Nephron progenitor cell (in vitro differentiated cells): ENCODE data around the gene LRRC4C.

Source experiments
- DNase-seq: peaks from one replicate; pipeline ENCODE4 v3.0.0; 2021
- H3K27ac Mint-ChIP-seq: 2 replicates; pipeline ENCODE4 v1.8.0; 2021; ENCODE audit warnings: mild to moderate bottlenecking, moderate library complexity, mixed read lengths
- H3K27me3 Mint-ChIP-seq: 2 replicates; pipeline ENCODE4 v1.8.0; 2021; ENCODE audit warnings: mild to moderate bottlenecking, low read depth, mixed read lengths; ENCODE audit not compliant: poor library complexity
- H3K36me3 Mint-ChIP-seq: 2 replicates; pipeline ENCODE4 v1.8.0; 2021; ENCODE audit warnings: low read depth, mixed read lengths
- H3K4me1 Mint-ChIP-seq: 2 replicates; pipeline ENCODE4 v1.8.0; 2021; ENCODE audit warnings: mixed read lengths
- H3K4me3 Mint-ChIP-seq: 2 replicates; pipeline ENCODE4 v1.8.0; 2021; ENCODE audit warnings: mild to moderate bottlenecking, moderate library complexity, mixed read lengths
- H3K9me3 Mint-ChIP-seq: 2 replicates; pipeline ENCODE4 v1.8.0; 2021; ENCODE audit warnings: mild to moderate bottlenecking, moderate library complexity, mixed read lengths
- TF ChIP-seq, protein P1 (sequence below): fragments of 200-600 bp; sonication (generic); IDR thresholded peaks from 2 replicates; pipeline ENCODE4 v1.5.0; 2021; ENCODE audit warnings: antibody characterized with exemption

Gene LRRC4C

DNA sequence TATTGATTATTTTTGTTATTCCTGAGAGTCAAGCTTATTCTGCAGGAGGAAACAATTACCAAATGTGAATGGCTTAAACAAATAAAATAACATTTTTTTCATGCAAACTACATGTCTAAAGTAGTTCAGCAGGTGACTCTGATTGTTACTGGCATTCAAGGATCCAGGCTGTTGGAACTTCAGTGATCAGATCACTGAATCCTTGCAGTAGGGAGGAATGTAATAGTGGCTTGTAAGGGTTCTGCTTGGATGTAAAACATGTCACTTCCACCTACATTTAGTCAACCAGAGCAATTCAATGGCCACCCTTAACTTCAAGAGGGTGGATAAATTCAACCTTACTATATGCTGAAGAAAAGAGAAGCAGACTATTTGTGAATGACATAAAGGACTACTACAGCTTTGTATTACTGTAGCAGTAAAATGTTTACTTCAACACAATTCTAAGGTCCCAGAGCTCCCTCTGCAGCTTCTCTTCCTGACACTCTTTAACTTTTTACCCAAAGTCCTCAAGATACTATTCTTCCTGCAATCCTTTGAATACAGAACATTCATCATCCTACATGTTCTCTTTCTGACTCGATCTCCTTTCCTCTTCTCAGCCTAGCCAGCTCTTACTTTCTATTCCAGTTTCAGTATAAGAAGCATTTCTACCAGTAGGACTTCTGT is 284.0 kb downstream of the LRRC4C start:
- Mint-ChIP-seq H3K27me3 (peaks cover 3% of the 10 kb centered on the region), H3K9me3 (no peaks in the 10 kb centered on the region), H3K4me3 (no peak overlapping the region), H3K36me3 (no peaks in the 10 kb centered on the region), H3K27ac (no peak overlapping the region), H3K4me1 (no peaks in the 10 kb centered on the region)
- TF ChIP-seq, protein P1, sequence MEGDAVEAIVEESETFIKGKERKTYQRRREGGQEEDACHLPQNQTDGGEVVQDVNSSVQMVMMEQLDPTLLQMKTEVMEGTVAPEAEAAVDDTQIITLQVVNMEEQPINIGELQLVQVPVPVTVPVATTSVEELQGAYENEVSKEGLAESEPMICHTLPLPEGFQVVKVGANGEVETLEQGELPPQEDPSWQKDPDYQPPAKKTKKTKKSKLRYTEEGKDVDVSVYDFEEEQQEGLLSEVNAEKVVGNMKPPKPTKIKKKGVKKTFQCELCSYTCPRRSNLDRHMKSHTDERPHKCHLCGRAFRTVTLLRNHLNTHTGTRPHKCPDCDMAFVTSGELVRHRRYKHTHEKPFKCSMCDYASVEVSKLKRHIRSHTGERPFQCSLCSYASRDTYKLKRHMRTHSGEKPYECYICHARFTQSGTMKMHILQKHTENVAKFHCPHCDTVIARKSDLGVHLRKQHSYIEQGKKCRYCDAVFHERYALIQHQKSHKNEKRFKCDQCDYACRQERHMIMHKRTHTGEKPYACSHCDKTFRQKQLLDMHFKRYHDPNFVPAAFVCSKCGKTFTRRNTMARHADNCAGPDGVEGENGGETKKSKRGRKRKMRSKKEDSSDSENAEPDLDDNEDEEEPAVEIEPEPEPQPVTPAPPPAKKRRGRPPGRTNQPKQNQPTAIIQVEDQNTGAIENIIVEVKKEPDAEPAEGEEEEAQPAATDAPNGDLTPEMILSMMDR, result no peak
- DNase-seq, result no peak

DNA sequence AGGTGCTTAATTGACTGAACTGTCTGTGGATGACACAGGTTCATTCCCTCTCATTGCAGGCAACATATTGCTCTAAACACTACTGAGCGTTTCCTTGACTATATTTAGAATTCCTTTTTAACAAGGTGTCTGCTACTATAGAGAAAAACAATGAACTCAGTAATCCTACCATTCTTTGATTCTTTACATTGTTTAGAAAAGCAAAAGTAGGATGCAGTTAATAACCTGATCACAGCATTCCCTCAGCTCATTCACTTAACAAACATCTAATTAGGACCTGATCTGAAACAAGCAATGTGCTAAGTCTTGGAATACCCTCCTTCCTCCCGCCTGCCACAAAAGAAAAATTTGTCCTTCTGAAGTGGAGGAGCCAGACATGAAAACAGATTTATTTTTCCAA is 313.1 kb downstream of the LRRC4C start:
- TF ChIP-seq, protein P1, result no peak

DNA sequence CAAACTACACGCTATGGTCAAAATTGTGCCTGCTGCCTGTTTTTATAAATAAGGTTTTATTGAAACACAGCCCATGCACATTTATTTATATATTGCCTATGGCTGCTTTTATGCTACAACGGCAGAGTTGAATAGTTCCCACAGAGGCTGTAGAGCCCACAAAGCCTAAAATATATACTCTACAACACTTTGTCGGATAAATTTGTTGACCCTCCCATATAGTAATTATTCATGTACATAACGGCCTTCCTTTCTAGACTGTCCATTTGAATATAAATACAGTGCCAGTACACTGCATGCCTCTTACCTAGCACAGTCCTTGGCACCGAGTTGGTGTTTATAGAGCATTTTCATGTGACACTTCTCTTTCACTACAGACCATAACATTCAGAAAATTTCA is 314.0 kb downstream of the LRRC4C start:
- Mint-ChIP-seq H3K4me1 (no peaks in the 10 kb centered on the region), H3K36me3 (no peaks in the 10 kb centered on the region), H3K4me3 (no peak overlapping the region), H3K9me3 (no peaks in the 10 kb centered on the region), H3K27ac (no peak overlapping the region), H3K27me3 (peaks cover 7% of the 10 kb centered on the region)
- no peak for DNase-seq
- TF ChIP-seq, protein P1, result no peak

More for the DNA sequence above, 313.1 kb downstream of the LRRC4C start:
- no peak for DNase-seq
- Mint-ChIP-seq H3K9me3 (no peaks in the 10 kb centered on the region), H3K36me3 (no peaks in the 10 kb centered on the region), H3K27me3 (peaks cover 7% of the 10 kb centered on the region), H3K4me1 (no peaks in the 10 kb centered on the region), H3K4me3 (no peak overlapping the region), H3K27ac (no peak overlapping the region)

DNA sequence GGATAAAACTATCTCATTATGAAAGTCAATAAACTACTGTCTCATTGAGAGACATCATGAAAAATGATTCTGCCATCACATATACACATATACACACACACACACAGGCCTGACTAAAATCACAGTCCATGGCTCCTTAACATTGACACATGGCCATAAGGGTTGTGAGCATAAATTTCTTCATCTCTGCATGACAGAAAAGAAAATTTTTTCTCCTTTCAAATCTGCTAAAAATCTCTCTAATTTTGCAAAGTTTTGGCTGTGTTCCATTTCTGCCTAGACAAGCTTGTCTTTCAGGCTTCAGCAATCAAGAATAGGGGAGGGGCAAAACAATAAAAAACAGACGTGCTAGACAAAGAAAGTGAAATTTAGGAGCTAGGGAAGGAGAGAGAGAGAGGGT is 324.5 kb downstream of the LRRC4C start:
- TF ChIP-seq, protein P1, result no peak
- Mint-ChIP-seq H3K27me3 (no peaks in the 10 kb centered on the region), H3K36me3 (no peaks in the 10 kb centered on the region), H3K9me3 (no peaks in the 10 kb centered on the region), H3K4me3 (no peak overlapping the region), H3K4me1 (no peaks in the 10 kb centered on the region), H3K27ac (no peak overlapping the region)
- no peak for DNase-seq

DNA sequence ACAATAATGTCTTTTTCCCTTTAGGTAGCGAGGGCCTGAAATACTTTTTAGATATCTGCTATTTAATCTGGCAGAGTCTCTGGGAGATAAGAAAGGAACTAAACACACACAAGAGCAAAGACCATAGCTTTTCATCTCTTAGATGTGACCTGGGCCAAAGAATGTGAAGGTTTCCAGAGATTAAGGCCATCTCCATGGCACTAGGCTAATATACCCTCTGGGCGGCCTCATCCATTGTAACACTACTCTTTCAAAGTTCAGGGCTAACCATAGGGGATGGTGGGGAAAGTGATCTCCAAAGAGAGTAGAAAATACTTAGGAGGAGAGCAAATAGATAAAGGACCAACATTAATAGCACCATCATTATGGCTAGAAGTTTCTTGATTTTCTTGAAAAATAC is 326.4 kb downstream of the LRRC4C start:
- Mint-ChIP-seq H3K4me3 (no peak overlapping the region), H3K27ac (no peak overlapping the region), H3K27me3 (no peaks in the 10 kb centered on the region), H3K36me3 (no peaks in the 10 kb centered on the region), H3K4me1 (no peaks in the 10 kb centered on the region), H3K9me3 (no peaks in the 10 kb centered on the region)
- no peak for DNase-seq
- TF ChIP-seq, protein P1, result no peak

DNA sequence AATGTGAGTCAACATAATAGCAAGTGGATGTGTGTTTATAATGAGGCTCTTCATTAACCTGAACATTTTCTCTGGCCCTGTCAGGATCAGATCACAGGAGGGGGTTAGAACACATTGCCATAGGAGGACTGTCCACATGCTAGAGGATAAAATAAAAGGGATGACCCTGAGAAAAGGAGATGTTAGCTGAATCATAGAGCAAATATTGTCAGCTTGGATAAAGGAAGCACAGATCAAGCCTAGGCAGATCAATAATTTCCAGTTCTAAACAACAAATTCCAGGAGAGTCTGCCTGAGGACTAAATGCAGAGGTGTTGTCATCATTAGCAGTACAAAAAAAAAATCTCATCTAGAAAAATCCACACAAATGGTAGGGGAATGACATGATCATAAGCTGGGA is 337.9 kb downstream of the LRRC4C start:
- Mint-ChIP-seq H3K9me3 (no peaks in the 10 kb centered on the region), H3K36me3 (no peaks in the 10 kb centered on the region), H3K4me1 (no peaks in the 10 kb centered on the region), H3K27me3 (no peaks in the 10 kb centered on the region), H3K4me3 (no peak overlapping the region), H3K27ac (no peak overlapping the region)
- TF ChIP-seq, protein P1, result no peak
- DNase-seq, result no peak
